ENCODE results near the gene NOX1.

GRCh38 chrX:100819837-100820666, 54.1 kb downstream of the NOX1 start, which contains the start of gene CSTF2:
- TF ChIP-seq ZNF850 (CRISPR knock-in tag; conservative IDR thresholded peaks at IDR 0.05) (no peak), ZNF530 (CRISPR knock-in tag; IDR thresholded peaks at IDR 0.05; ENCODE audit: low read depth) (no peak), ESRRA (CRISPR knock-in tag; IDR thresholded peaks at IDR 0.05; ENCODE audit: low read depth) (no peak), NONO (IDR thresholded peaks at IDR 0.05) (no peak), NONO (CRISPR knock-in tag; conservative IDR thresholded peaks at IDR 0.05) (0 out of 2 replicates have a peak, but pooled peaks have one; percentile 22), REPIN1 (CRISPR knock-in tag; IDR thresholded peaks at IDR 0.05; ENCODE audit: borderline replicate concordance, low read depth) (0 out of 2 replicates have a peak, but pooled peaks have one; percentile 10), FOXA3 (CRISPR knock-in tag; IDR thresholded peaks at IDR 0.05) (peak; percentile 12; the same call in 1 of the 2 replicates)
